Regular cardiac myocyte (primary cell): Measurements from ENCODE around the gene SNX8. TPM values are rescaled to one million over a fixed set of nuclear protein-coding genes. Genes with fewer than 3 reads are reported as not detected.

ENCODE experiments used
- total RNA-seq: library from RNA; depleted of rRNA; stranded (reverse); fragments of >200 nt; gene quantifications from 2 replicates; pipeline ENCODE4 v1.2.3, GENCODE V29; 2014

Gene SNX8
- 11.3 and 24.2 TPM in 2 replicates for total RNA-seq

GRCh38 chr7:2314209-2314955, at the start of gene SNX8:
SNX8 (minus strand) TSS chr7:2314441; CDS start chr7:2314421, 20 bp downstream.

GRCh38 chr7:2354186-2354938, 40.1 kb upstream of the SNX8 start, which contains the start of gene EIF3B:
EIF3B (plus strand) TSS chr7:2354827; CDS start chr7:2354922, 95 bp downstream.

GRCh38 chr7:2241580-2242540, 72.4 kb downstream of the SNX8 start, which contains the start of the genes MRM2 and NUDT1:
MRM2 (minus strand) TSS chr7:2242205; CDS start chr7:2242169, 36 bp downstream.
NUDT1 (plus strand) TSS chr7:2242226; CDS start chr7:2244575, 2,349 bp downstream.

GRCh38 chr7:2232766-2233520, 81.3 kb downstream of the SNX8 start, which contains the start of gene MAD1L1:
MAD1L1 (minus strand) TSS chr7:2232945; CDS start chr7:2230133, 2,812 bp downstream.

Other genes with a start within 250 kb of the SNX8 start
- 30.7 and 60.0 TPM in 2 replicates for gene MAD1L1, start 81.5 kb downstream of the SNX8 start, total RNA-seq
- 16.1 and 31.8 TPM in 2 replicates for gene MRM2, start 72.2 kb downstream of the SNX8 start, total RNA-seq
- gene NUDT1, start 72.2 kb downstream of the SNX8 start, total RNA-seq: 16.3 and 42.6 TPM in 2 replicates
- 199 and 264 TPM in 2 replicates for gene EIF3B, start 40.4 kb upstream of the SNX8 start, total RNA-seq
- 2.8 and 6.1 TPM in 2 replicates for gene CHST12, start 89.2 kb upstream of the SNX8 start, total RNA-seq
- gene GRIFIN, start 162.0 kb upstream of the SNX8 start, total RNA-seq: not detected in 2 replicates
- gene LFNG, start 205.3 kb upstream of the SNX8 start, total RNA-seq: 16.3 and 17.1 TPM in 2 replicates
- 19.2 and 25.5 TPM in 2 replicates for gene BRAT1, start 241.1 kb upstream of the SNX8 start, total RNA-seq
- gene IQCE, start 244.5 kb upstream of the SNX8 start, total RNA-seq: 5.9 and 7.5 TPM in 2 replicates